Body of pancreas (tissue), 4 donors: ENCODE results near the gene LDLRAP1. TPM values are rescaled to one million over a fixed set of nuclear protein-coding genes. Genes with fewer than 3 reads are reported as not detected.
A peak's percentile ranks its signal among the peaks of the same experiment; 100 is the strongest.

Experiments
- ATAC-seq: fragments of 150-250 bp; one replicate; pipeline ENCODE4 v1.9.1; 2016
- DNase-seq, 4 donors: peaks; one replicate each; pipeline ENCODE4 v3.0.0-alpha.2; 2019
- H3K27ac ChIP-seq, 4 donors: fragments of 200-600 bp; sonication (generic); 1 replicate in 3 of 4; 2 replicates in 1 of 4; pipeline versions ENCODE4 v1.5.1 to v1.6.1; 2016 to 2019; ENCODE audit warnings: mild to moderate bottlenecking in 1 of 4, mixed read lengths in 1 of 4, moderate library complexity in 1 of 4
- H3K27me3 ChIP-seq, 2 donors: fragments of 200-600 bp; sonication (generic); one replicate each; pipeline ENCODE4 v1.6.0; 2016; ENCODE audit warnings: mild to moderate bottlenecking in 1 of 2
- H3K36me3 ChIP-seq, 2 donors: fragments of 200-600 bp; sonication (generic); replicated peaks in 1 of 2; 2 replicates each; pipeline ENCODE4 v1.5.1; 2016; ENCODE audit warnings: low read depth in 2 of 2; ENCODE audit not compliant: insufficient read depth in 1 of 2
- H3K4me1 ChIP-seq: fragments of 200-600 bp; sonication (generic); one replicate; pipeline ENCODE4 v1.6.0; 2016
- H3K4me3 ChIP-seq, 2 donors: fragments of 200-600 bp; sonication (generic); 1 replicate in 1 of 2; 2 replicates in 1 of 2; pipeline ENCODE4 v1.5.1; 2016 to 2019
- H3K9me3 ChIP-seq, 3 donors: fragments of 200-600 bp; sonication (generic); 1 replicate in 2 of 3; 2 replicates in 1 of 3; pipeline ENCODE4 v1.5.1; 2016
- CTCF ChIP-seq, 7 experiments: fragments of 450-650 bp in 4 of 7; fragments of 200-600 bp in 3 of 7; sonication (generic) in 3 of 7; IDR thresholded peaks; one replicate each; pipeline ENCODE4 v1.5.1; 2016 to 2019; ENCODE audit warnings: antibody characterized with exemption in 7 of 7
- POLR2A ChIP-seq, 3 donors: fragments of 450-650 bp; IDR thresholded peaks; one replicate each; pipeline ENCODE4 v1.6.1; 2016; ENCODE audit warnings: antibody characterized with exemption in 3 of 3, mild to moderate bottlenecking in 2 of 3
- WGBS, 2 donors: methylation state at CpG; one replicate each; pipeline ENCODE4 v1.1.5; 2017; 5-methylcytosine and 5-hydroxymethylcytosine counted together
- intact Hi-C: fragments of 100-400 bp; cut with DNase I; formaldehyde crosslinking; loops from one replicate; pipeline ENCODE4 v1.15.1; 2023
- total RNA-seq, 2 donors: library from RNA; depleted of rRNA; stranded (reverse); fragments of >200 nt; gene quantifications; one replicate each; pipeline ENCODE4 v1.1.0, GENCODE V29; 2016

LDLRAP1 gene
- total RNA-seq, 2 donors from 2014 or later: 20.8 to 23.7 TPM

GRCh38 chr1:25519624-25520023, 23.8 kb upstream of the LDLRAP1 start:
- intact Hi-C loops: loop anchor here (10.0 kb wide), 1 partner anchor 115 kb away; no protein-coding TSS in a partner anchor
- ATAC-seq (no peak), DNase-seq (no peak)
- 78 to 81% methylated on average over 5 of the region's 5 CpGs for WGBS, 2 donors
- no peak overlapping the region for H3K4me3 ChIP-seq
- H3K9me3 ChIP-seq: no peaks in the 10 kb centered on the region
- no peaks in the 10 kb centered on the region for H3K27me3 ChIP-seq
- H3K27ac ChIP-seq: no peak overlapping the region
- H3K4me1 ChIP-seq: peaks cover 16% of the 10 kb centered on the region
- no peak for TF ChIP-seq CTCF (IDR thresholded peaks at IDR 0.05)
- TF ChIP-seq POLR2A (IDR thresholded peaks at IDR 0.05): no peak
- no peaks in the 10 kb centered on the region for H3K36me3 ChIP-seq

- ATAC-seq: no peak
- no peaks in the 10 kb centered on the region for H3K36me3 ChIP-seq
- DNase-seq: peak; percentile 67 to 79 (median 74)
- no peaks in the 10 kb centered on the region for H3K9me3 ChIP-seq
- no peaks in the 10 kb centered on the region for H3K27me3 ChIP-seq
- peak overlapping the region in 1 of 4 donors; percentile 40 for H3K27ac ChIP-seq
- H3K4me1 ChIP-seq: peaks cover 16% of the 10 kb centered on the region
- TF ChIP-seq CTCF (IDR thresholded peaks at IDR 0.05) (peak; percentile 60 to 84 (median 76)), POLR2A (IDR thresholded peaks at IDR 0.05) (no peak)
- intact Hi-C loops: loop anchor here (10.0 kb wide), 1 partner anchor 116 kb away; no protein-coding TSS in a partner anchor
- no peak overlapping the region for H3K4me3 ChIP-seq
- 11 to 13% methylated on average over 4 of the region's 4 CpGs for WGBS, 2 donors
Measured at GRCh38 chr1:25520446-25521061, 22.9 kb upstream of the LDLRAP1 start.

GRCh38 chr1:25522031-25522655, 21.3 kb upstream of the LDLRAP1 start:
- ATAC-seq: peak; percentile 77
- H3K4me1 ChIP-seq: peaks cover 16% of the 10 kb centered on the region
- no peaks in the 10 kb centered on the region for H3K27me3 ChIP-seq
- H3K4me3 ChIP-seq: no peak overlapping the region
- H3K36me3 ChIP-seq: no peaks in the 10 kb centered on the region
- no peak for TF ChIP-seq CTCF (IDR thresholded peaks at IDR 0.05)
- no peak for TF ChIP-seq POLR2A (IDR thresholded peaks at IDR 0.05)
- 58 to 69% methylated on average over 3 to 5 of the region's 5 CpGs for WGBS, 2 donors
- H3K9me3 ChIP-seq: no peaks in the 10 kb centered on the region
- intact Hi-C loops: loop anchor here (10.0 kb wide), 1 partner anchor 117 kb away; no protein-coding TSS in a partner anchor
- peak in 3 of 4 donors; percentile 40 to 53 (median 43) for DNase-seq
- H3K27ac ChIP-seq: peak overlapping the region in 3 of 4 donors; percentile 33 to 65 (median 54)

GRCh38 chr1:25523542-25523941, 19.9 kb upstream of the LDLRAP1 start:
- Histone ChIP-seq H3K4me3 (no peak overlapping the region), H3K9me3 (no peaks in the 10 kb centered on the region), H3K27me3 (no peaks in the 10 kb centered on the region), H3K4me1 (peaks cover 16% of the 10 kb centered on the region), H3K27ac (peak overlapping the region in 1 of 4 donors; percentile 54), H3K36me3 (no peaks in the 10 kb centered on the region)
- intact Hi-C loops: loop anchor here (10.0 kb wide), 1 partner anchor 119 kb away; no protein-coding TSS in a partner anchor
- ATAC-seq (peak; percentile 31), DNase-seq (peak in 1 of 4 donors; percentile 31)
- TF ChIP-seq CTCF (IDR thresholded peaks at IDR 0.05) (peak in 1 of 7 experiments; percentile 17), POLR2A (IDR thresholded peaks at IDR 0.05) (no peak)
- 70 to 72% methylated on average over 9 of the region's 10 CpGs for WGBS, 2 donors
